Stimulated activated naive CD8-positive, alpha-beta T cell treated with anti-CD3 and anti-CD28 coated beads, Interleukin-15, Interleukin-2, amounts not matched to agents 100 ng/mL and 50 ng/mL, for 24 hours (primary cell): ENCODE measurements around the gene TGIF2.
A peak's percentile ranks its signal among the peaks of the same experiment; 100 is the strongest.
"Not testable (repeated sequence)": the region's sequence is repeated elsewhere in the genome, so short reads cannot be mapped to it uniquely, and the experiment has no call there.

Source experiments
- H3K27ac Mint-ChIP-seq: one replicate; pipeline ENCODE4 v1.8.0; 2021; ENCODE audit warnings: mild to moderate bottlenecking, mixed read lengths
- H3K27me3 Mint-ChIP-seq: one replicate; pipeline ENCODE4 v1.8.0; 2021; ENCODE audit warnings: mixed read lengths
- H3K36me3 Mint-ChIP-seq: one replicate; pipeline ENCODE4 v1.8.0; 2021; ENCODE audit warnings: low read depth, mixed read lengths
- H3K4me1 Mint-ChIP-seq: one replicate; pipeline ENCODE4 v1.8.0; 2021; ENCODE audit warnings: low read depth, mixed read lengths
- H3K4me3 Mint-ChIP-seq: one replicate; pipeline ENCODE4 v1.8.0; 2021; ENCODE audit warnings: mild to moderate bottlenecking, mixed read lengths
- H3K9me3 Mint-ChIP-seq: one replicate; pipeline ENCODE4 v1.8.0; 2021; ENCODE audit warnings: mixed read lengths

The TGIF2 gene

DNA sequence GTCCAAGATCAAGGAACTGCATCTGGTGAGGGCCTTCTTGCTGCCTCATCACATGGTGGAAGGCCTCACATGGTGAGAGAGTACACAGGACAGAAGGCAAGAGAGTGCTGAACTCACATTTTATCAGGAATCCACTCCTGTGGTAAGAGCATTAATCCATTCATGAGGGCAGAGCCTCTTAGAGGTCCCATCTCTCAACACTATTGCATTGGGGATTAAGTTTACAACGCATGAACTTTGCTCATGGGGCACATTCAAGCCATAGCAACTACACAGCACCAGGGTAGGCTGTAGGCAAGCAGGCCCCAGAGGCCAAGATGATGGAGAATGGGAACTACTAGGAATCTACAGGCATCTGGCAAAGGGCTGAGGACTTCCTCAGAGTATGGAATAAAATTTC lies 10.0 kb upstream of the TGIF2 start:
- no peaks in the 10 kb centered on the region for H3K9me3 Mint-ChIP-seq
- peaks cover 3% of the 10 kb centered on the region for H3K4me1 Mint-ChIP-seq
- H3K27me3 Mint-ChIP-seq = no peaks in the 10 kb centered on the region
- H3K36me3 Mint-ChIP-seq = peaks cover 15% of the 10 kb centered on the region
- no peak overlapping the region for H3K27ac Mint-ChIP-seq
- no peak overlapping the region for H3K4me3 Mint-ChIP-seq

DNA sequence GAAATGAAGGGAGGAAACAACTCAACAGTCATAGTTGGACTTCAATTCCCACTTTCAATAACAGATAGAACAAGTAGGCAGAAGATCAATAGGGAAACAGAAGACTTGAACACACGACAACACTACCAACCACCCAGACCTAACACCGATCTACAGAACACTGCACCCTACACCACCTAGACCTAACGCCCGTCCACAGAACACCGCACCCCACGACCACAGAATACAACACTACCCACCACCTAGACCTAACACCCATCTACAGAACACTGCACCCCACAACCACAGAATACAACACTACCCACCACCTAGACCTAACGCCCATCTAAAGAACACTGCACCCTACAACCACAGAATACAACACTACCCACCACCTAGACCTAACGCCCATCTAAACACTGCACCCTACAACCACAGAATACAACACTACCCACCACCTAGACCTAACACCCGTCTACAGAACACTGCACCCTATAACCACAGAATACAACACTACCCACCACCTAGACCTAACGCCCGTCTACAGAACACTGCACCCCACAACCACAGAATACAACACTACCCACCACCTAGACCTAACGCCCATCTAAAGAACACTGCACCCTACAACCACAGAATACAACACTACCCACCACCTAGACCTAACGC lies 9.2 kb upstream of the TGIF2 start:
- H3K27ac Mint-ChIP-seq, H3K27me3 Mint-ChIP-seq, H3K9me3 Mint-ChIP-seq, H3K4me1 Mint-ChIP-seq, H3K4me3 Mint-ChIP-seq: not testable (repeated sequence)
- H3K36me3 Mint-ChIP-seq = peaks cover 15% of the 10 kb centered on the region

DNA sequence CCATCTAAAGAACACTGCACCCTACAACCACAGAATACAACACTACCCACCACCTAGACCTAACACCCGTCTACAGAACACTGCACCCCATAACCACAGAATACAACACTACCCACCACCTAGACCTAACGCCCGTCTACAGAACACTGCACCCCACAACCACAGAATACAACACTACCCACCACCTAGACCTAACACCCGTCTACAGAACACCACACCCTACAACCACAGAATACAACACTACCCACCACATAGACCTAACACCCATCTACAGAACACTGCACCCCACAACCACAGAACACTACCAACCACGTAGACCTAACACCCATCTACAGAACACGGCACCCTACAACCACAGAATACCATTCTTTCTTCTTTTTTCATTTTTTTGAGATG lies 8.7 kb upstream of the TGIF2 start:
- H3K27me3 Mint-ChIP-seq, H3K9me3 Mint-ChIP-seq, H3K4me3 Mint-ChIP-seq, H3K4me1 Mint-ChIP-seq: not testable (repeated sequence)
- peaks cover 15% of the 10 kb centered on the region for H3K36me3 Mint-ChIP-seq
- peak overlapping the region; percentile 74 for H3K27ac Mint-ChIP-seq

DNA sequence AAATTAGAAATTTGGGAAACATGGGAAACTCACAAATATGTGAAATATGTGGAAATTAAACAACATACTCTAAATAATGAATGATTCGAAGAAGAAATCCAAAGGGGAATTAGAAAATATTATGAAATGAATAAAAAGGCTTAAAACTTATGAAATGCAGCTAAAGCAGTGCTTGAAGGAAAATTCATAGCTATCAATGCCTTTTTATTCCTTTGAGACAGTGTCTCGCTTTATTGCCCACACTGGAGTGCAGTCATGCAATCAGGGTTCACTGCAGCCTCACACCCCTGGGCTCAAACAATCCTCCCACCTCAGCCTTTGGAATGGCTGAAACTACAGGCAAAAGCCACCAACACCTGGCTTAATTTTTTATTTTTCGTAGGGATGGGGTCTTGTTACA lies 7.9 kb upstream of the TGIF2 start:
- Mint-ChIP-seq H3K27ac (no peak overlapping the region), H3K36me3 (peaks cover 15% of the 10 kb centered on the region), H3K4me1 (peaks cover 3% of the 10 kb centered on the region), H3K4me3 (no peak overlapping the region), H3K27me3 (no peaks in the 10 kb centered on the region), H3K9me3 (no peaks in the 10 kb centered on the region)

DNA sequence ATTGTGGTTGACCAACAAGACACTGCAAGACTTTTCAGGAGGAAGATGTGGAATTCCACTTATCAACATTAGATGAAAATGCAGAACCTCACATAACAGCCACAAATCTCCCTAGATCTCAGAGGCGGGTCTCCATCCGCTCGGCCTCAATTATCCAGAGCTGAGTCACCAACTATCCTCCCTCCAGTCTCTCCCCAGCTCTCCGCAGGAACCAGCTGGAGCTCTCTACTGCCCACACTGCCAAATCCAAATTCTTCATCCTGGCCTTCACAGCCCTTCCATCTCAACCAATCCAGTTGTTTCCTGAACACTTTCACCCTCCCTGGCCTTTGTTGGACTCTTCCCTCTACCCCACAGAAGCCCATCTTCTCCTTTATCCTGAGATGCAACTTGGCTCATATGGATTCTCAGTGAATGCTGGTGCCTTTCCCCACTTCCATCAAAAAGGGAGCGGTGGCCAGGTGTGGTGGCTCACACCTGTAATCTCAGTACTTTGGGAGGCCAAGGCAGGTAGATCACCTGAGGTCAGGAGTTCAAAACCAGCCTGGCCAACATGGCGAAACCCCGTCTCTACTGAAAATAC lies 3.5 kb upstream of the TGIF2 start:
- peaks cover 16% of the 10 kb centered on the region for H3K36me3 Mint-ChIP-seq
- no peak overlapping the region for H3K27ac Mint-ChIP-seq
- H3K4me1 Mint-ChIP-seq = peaks cover 22% of the 10 kb centered on the region
- H3K4me3 Mint-ChIP-seq = no peak overlapping the region
- H3K9me3 Mint-ChIP-seq = no peaks in the 10 kb centered on the region
- H3K27me3 Mint-ChIP-seq = no peaks in the 10 kb centered on the region

DNA sequence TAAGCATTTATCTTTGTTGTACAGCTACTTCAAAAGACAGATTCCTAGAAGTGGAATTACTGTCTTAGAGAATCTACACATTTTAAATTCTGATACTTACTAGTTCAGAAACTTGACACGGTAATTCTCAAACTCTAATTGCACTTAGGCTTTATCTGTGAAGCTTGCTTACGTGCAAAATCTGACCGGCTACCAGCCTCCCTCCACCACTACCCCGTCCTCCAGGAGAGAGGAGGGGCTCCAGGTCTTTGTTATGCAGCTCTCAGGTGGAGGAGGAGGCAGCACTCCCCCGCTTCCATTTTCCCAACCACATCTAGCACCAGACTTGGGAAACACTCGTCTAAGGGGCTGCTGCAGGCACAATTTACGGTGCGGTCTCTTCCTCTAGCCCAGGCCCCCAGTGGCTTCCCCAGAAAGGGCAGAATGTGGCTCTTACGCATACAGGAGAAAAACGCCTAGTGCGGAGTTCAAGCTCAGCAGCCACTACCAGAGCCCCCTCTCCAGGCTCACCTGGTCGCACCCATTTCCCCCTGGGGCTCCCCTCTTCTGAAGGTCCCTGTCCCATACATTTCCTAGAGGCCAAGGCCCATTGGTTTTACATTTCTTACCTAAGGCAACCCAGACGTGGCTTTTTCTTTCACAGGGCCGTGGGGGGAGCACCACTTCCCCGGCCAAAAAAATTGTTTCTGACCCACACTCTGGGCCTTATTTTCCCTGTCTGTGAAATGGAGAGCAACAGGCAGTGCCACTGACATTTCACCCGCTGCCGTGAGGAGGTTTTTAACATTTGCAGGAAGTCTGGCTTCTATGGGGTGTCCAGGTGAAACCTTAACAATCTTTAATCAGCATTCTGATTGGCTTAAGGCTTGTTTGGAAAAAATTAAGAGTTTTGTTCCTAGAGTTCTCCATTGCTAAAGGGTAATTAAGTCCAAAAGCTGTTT lies 1.6 kb upstream of the TGIF2 start:
- H3K4me3 Mint-ChIP-seq = peak overlapping the region; percentile 92
- peaks cover 18% of the 10 kb centered on the region for H3K36me3 Mint-ChIP-seq

DNA sequence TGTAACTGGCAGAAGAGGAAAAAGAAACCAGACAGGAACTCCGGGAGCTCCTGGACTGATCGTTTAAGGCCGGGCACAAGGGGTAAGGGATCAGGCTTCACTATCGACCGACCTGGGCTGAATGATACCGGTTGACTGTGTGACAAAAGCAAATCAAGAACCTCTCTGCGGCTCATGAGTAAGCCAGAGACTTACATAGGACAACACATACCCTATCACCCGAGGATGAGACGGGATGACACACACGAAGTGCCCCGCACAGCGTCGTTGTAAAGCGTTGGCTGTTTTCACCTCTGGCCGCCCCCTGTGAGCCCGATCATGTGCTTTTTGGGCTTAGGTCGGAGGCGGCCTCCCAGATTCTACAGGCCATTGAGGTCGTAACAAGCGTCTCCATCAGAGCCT lies 695 bp upstream of the TGIF2 start:
- H3K27ac Mint-ChIP-seq = peak overlapping the region; percentile 98
- no peaks in the 10 kb centered on the region for H3K9me3 Mint-ChIP-seq
- no peaks in the 10 kb centered on the region for H3K27me3 Mint-ChIP-seq
- peak overlapping the region; percentile 92 for H3K4me3 Mint-ChIP-seq
- peaks cover 17% of the 10 kb centered on the region for H3K36me3 Mint-ChIP-seq
- peaks cover 44% of the 10 kb centered on the region for H3K4me1 Mint-ChIP-seq

More for the DNA sequence above, 1.6 kb upstream of the TGIF2 start:
- Mint-ChIP-seq H3K27me3 (no peaks in the 10 kb centered on the region), H3K27ac (peak overlapping the region; percentile 98), H3K4me1 (peaks cover 41% of the 10 kb centered on the region), H3K9me3 (no peaks in the 10 kb centered on the region)

DNA sequence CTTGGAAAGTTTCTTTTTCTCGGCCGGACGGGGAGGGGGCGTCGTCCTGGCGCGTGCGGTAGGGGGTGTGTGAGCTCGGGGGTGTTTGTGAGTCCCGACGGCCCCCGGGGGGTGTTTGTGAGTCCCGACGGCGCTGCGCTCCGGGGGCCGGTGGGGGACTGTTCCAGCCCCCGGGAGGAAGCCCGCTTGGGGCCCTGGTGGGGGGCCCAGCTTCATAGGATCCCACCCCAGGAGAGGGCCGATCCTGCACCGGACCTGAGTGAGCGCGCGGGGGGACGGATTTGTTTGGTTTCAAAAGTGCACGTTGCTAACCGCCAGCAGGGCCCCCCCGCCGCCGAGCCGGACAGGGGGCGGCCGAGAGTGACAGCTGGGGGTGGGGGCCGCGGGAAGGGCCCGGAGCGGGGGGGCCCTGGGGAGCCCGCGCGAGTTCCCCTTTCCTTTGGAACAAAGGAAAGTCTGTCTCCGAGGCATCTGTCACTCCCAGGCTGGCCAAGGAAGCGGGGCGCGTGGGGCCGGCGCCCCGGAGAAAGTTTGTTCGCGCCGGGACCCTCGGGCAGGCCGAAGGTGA lies 485 bp downstream of the TGIF2 start:
- peaks cover 45% of the 10 kb centered on the region for H3K4me1 Mint-ChIP-seq
- no peaks in the 10 kb centered on the region for H3K9me3 Mint-ChIP-seq
- peak overlapping the region; percentile 98 for H3K4me3 Mint-ChIP-seq
- peak overlapping the region; percentile 58 for H3K27ac Mint-ChIP-seq
- H3K27me3 Mint-ChIP-seq = no peaks in the 10 kb centered on the region
- peaks cover 24% of the 10 kb centered on the region for H3K36me3 Mint-ChIP-seq

DNA sequence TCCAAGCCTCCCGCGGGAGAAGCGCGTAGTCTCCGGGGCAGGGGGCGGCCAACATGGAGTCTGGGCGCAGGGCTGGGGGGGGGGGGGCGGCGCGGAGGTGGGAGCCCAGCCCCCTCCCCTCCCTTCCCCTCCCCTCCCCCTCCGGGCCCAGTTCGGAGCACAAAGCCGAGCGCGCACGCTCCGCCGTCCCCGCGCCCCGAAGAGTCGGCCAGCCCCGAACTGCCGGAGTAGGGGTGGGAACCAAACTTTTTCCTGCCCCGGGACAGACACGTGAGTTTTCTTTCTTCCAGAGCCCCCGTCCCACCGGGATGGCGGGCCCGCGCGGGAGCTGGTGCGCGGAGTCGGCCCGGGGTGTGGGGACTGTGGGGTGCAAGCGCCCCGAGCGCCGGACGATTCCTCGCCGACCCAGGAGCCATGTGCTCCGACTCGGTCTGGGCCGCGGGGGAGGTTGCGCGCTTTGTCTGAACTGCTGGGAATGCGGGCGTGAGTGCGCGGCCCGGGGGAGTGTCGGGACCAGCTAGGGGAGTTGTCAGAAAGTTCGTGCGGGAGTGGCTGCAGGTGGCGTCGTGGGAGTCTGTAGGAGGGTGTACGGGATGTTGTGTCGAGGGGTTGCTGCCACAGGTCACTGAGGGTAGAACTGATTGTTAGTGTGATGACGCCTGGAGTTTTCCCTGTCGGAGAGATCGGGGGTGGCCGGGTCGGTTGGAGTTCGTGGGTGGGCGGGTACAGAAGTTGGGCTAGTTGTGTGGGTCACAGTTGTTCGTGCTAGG lies 1.2 kb downstream of the TGIF2 start:
- H3K9me3 Mint-ChIP-seq = no peaks in the 10 kb centered on the region
- H3K27ac Mint-ChIP-seq = peak overlapping the region; percentile 97
- H3K4me3 Mint-ChIP-seq = peak overlapping the region; percentile 98
- H3K36me3 Mint-ChIP-seq = peaks cover 29% of the 10 kb centered on the region
- peaks cover 45% of the 10 kb centered on the region for H3K4me1 Mint-ChIP-seq
- H3K27me3 Mint-ChIP-seq = no peaks in the 10 kb centered on the region

DNA sequence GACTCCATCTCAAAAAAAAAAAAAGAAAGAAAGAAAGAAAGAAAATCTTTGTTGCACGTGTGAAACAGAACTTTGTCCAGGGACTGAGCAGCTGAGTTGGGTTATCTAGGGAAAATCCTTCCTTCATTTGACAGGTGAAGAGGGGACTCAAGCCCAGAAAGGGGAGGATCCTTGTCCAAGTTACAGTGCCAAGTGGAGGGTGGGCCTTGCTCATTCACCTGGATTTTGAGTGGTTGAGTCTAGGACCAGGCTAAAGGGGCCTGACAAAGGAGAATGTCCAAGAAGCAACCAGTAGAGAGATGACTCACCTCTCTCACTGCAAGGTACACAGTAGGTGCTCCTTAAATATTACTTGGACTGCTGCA lies 2.7 kb downstream of the TGIF2 start:
- Mint-ChIP-seq H3K36me3 (peaks cover 39% of the 10 kb centered on the region), H3K4me3 (peak overlapping the region; percentile 98), H3K4me1 (peaks cover 51% of the 10 kb centered on the region)

DNA sequence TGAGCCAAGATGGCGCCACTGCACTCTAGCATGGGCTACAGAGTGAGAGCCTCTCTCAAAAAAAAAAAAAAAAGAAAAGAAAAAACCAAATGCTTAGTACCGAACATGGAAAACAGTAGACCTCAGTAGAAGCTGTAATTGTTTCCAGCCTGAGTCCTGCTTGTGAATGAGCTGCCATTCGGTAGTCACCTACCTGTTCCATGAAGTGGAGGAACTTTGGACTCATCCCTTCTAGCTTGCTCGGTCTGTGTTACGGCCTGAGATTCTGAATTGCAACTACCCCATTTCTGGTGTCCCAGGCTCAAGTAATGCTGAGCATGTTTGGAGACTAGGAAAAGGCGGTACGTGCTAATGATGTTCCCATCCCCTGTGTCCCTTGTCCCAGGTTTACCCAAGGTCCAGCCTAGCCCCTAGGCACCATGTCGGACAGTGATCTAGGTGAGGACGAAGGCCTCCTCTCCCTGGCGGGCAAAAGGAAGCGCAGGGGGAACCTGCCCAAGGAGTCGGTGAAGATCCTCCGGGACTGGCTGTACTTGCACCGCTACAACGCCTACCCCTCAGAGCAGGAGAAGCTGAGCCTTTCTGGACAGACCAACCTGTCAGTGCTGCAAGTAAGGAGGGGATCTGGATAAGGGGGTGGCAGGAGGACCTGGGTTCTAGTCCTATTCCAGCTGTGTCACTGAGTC lies 5.1 kb downstream of the TGIF2 start:
- H3K27ac Mint-ChIP-seq = no peak overlapping the region
- no peaks in the 10 kb centered on the region for H3K27me3 Mint-ChIP-seq
- H3K9me3 Mint-ChIP-seq = no peaks in the 10 kb centered on the region
- peaks cover 50% of the 10 kb centered on the region for H3K4me1 Mint-ChIP-seq
- peaks cover 54% of the 10 kb centered on the region for H3K36me3 Mint-ChIP-seq
- H3K4me3 Mint-ChIP-seq = no peak overlapping the region

More for the DNA sequence above, 2.7 kb downstream of the TGIF2 start:
- Mint-ChIP-seq H3K27me3 (no peaks in the 10 kb centered on the region), H3K9me3 (no peaks in the 10 kb centered on the region), H3K27ac (peak overlapping the region; percentile 52)

DNA sequence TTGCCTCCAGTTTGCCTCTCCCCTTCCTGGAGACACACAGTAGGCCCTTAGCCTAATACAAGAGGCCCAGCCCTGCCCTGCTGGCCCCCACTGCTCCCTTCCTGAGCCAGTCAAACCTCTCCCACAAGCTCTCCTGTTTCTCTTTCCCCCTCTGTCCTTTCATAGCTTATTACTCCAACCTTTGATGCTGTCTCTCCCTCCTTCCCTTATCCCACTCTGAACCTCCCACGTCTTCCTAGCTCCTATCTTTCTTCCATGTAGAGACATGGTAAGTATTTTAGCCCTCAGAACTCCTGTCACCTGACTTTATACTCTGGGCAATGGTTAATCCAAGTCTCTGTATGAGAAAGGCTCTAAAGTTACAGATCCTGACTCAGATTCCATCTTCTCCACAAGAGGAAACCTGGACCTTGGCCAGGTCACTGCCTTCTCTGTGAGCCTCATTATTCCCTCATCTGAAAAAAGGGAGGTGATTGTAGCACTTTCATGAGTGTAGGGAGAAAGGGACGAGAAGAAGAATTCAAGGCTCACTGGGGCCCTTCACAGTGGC lies 6.7 kb downstream of the TGIF2 start:
- Mint-ChIP-seq H3K36me3 (peaks cover 54% of the 10 kb centered on the region), H3K4me1 (peaks cover 49% of the 10 kb centered on the region), H3K9me3 (no peaks in the 10 kb centered on the region), H3K27ac (peak overlapping the region; percentile 47), H3K4me3 (no peak overlapping the region), H3K27me3 (no peaks in the 10 kb centered on the region)

DNA sequence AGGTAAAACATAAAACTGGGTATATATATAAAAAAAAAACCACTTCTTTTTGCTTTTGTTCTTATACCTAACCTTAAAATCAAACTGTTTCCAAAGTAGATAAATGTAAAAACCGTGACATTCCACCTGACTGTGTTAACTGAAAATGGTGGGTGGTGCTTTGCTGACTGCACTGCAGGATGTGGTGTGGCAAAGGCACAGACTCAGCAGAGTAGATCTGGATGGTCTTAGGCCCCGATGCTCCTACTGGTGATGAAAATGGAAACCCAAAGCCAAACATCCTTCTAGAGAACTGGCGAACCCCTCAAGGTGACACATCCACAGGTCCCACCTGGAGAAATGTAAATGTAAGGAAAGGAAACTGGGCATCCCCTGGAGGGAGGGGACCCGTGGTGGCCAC lies 8.9 kb downstream of the TGIF2 start:
- H3K4me1 Mint-ChIP-seq = peaks cover 41% of the 10 kb centered on the region
- peaks cover 59% of the 10 kb centered on the region for H3K36me3 Mint-ChIP-seq
- H3K4me3 Mint-ChIP-seq = no peak overlapping the region
- peak overlapping the region; percentile 41 for H3K27ac Mint-ChIP-seq
- no peaks in the 10 kb centered on the region for H3K27me3 Mint-ChIP-seq
- H3K9me3 Mint-ChIP-seq = no peaks in the 10 kb centered on the region

DNA sequence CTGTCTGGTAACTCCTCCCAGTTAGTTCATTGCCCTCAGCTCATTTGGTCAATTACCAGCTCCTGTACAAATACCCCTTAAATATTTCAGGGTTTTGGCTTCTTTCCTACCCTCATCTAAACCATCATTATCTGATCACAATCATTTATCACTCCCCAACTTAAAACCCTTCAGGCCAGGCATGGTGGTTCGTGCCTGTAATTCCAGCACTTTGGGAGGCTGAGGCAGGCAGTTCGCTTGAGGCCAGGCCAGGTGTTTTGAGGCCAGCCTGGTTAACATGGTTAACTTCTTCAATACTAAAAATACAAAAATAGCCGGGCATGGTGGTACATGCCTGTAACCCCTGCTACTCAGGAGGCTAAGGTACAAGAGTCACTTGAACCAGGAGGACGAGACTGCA lies 9.4 kb downstream of the TGIF2 start:
- Mint-ChIP-seq H3K4me3 (no peak overlapping the region), H3K27me3 (no peaks in the 10 kb centered on the region)

More for the DNA sequence above, 9.4 kb downstream of the TGIF2 start:
- peak overlapping the region; percentile 58 for H3K27ac Mint-ChIP-seq
- peaks cover 63% of the 10 kb centered on the region for H3K36me3 Mint-ChIP-seq
- H3K4me1 Mint-ChIP-seq = peaks cover 43% of the 10 kb centered on the region
- no peaks in the 10 kb centered on the region for H3K9me3 Mint-ChIP-seq
